GM12875 (cell line): Measurements from ENCODE around the gene FAM76A.

Experiments
- H3K4me3 ChIP-seq: one replicate; pipeline ENCODE4 v1.5.1; 2011; ENCODE audit warnings: low read depth, low read length, control low read depth
- TF ChIP-seq, protein P1 (sequence below): IDR thresholded peaks from 2 replicates; pipeline ENCODE4 v1.5.1; 2011; ENCODE audit warnings: low read depth, mild to moderate bottlenecking, control low read depth, inconsistent platforms, low read length, moderate library complexity, borderline replicate concordance; ENCODE audit not compliant: insufficient read depth

FAM76A gene

GRCh38 chr1:27726173-27727044, 648 bp downstream of the FAM76A start:
- TF ChIP-seq, protein P1, sequence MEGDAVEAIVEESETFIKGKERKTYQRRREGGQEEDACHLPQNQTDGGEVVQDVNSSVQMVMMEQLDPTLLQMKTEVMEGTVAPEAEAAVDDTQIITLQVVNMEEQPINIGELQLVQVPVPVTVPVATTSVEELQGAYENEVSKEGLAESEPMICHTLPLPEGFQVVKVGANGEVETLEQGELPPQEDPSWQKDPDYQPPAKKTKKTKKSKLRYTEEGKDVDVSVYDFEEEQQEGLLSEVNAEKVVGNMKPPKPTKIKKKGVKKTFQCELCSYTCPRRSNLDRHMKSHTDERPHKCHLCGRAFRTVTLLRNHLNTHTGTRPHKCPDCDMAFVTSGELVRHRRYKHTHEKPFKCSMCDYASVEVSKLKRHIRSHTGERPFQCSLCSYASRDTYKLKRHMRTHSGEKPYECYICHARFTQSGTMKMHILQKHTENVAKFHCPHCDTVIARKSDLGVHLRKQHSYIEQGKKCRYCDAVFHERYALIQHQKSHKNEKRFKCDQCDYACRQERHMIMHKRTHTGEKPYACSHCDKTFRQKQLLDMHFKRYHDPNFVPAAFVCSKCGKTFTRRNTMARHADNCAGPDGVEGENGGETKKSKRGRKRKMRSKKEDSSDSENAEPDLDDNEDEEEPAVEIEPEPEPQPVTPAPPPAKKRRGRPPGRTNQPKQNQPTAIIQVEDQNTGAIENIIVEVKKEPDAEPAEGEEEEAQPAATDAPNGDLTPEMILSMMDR = no peak
- H3K4me3 ChIP-seq = peak overlapping the region; percentile 84

- H3K4me3 ChIP-seq = no peak overlapping the region
- TF ChIP-seq, protein P1 = no peak
These were observed 1.4 kb downstream of the FAM76A start for GRCh38 chr1:27727126-27727525.

GRCh38 chr1:27736252-27736651, 10.5 kb downstream of the FAM76A start:
- TF ChIP-seq, protein P1 = no peak
- no peak overlapping the region for H3K4me3 ChIP-seq

GRCh38 chr1:27741121-27741520, 15.4 kb downstream of the FAM76A start:
- TF ChIP-seq, protein P1 = no peak
- H3K4me3 ChIP-seq = no peak overlapping the region

- TF ChIP-seq, protein P1 = no peak
- H3K4me3 ChIP-seq = no peak overlapping the region
These were observed 18.8 kb downstream of the FAM76A start for GRCh38 chr1:27744556-27744955.

DNA sequence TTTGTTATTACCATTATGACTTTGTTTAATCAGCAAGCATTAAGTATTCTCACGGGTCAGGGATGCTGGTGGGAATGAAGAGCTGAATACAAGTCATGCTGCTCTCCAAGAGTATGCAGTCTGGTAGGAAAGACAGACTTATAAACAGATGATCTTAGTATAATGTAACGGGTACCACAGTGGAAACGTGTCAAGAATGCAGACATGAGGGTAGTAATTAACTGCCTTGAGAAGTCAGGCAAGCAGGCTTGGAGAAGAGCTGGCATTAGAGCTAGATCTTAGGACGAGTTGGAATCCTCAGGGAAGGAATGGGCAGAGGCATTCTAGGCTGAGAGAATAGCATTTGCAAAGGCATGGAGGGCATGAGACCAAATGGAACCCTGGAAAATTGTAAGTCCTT, 19.7 kb downstream of the FAM76A start:
- TF ChIP-seq, protein P1 = no peak
- no peak overlapping the region for H3K4me3 ChIP-seq

GRCh38 chr1:27752360-27752759, 26.6 kb downstream of the FAM76A start:
- TF ChIP-seq, protein P1 = no peak
- no peak overlapping the region for H3K4me3 ChIP-seq
